ENCODE results near the gene CAMK2D. TPM values are rescaled to one million over a fixed set of nuclear protein-coding genes. Genes with fewer than 3 reads are reported as not detected.

The CAMK2D gene
- total RNA-seq, 1 donor from 2014 or later, result 31.7 TPM

- no peak overlapping the region for H3K27ac Mint-ChIP-seq
These were observed 314.5 kb downstream of the CAMK2D start for GRCh38 chr4:113447061-113447460.

GRCh38 chr4:113446019-113446418 is 315.5 kb downstream of the CAMK2D start:
- no peaks in the 10 kb centered on the region for H3K36me3 Mint-ChIP-seq
- H3K27me3 Mint-ChIP-seq (ENCODE audit: low read depth), result no peaks in the 10 kb centered on the region
- DNase-seq (ENCODE audit: low spot score in 2 of 2, unreplicated experiment in 2 of 2), result no peak
- no peak for TF ChIP-seq CTCF (IDR thresholded peaks at IDR 0.05; ENCODE audit: unreplicated experiment)
- no peak overlapping the region for H3K27ac Mint-ChIP-seq
- H3K4me3 Mint-ChIP-seq, result no peak overlapping the region
- no peaks in the 10 kb centered on the region for H3K9me3 Mint-ChIP-seq
- peaks cover 18% of the 10 kb centered on the region for H3K4me1 Mint-ChIP-seq

More at GRCh38 chr4:113447061-113447460, 314.5 kb downstream of the CAMK2D start:
- Mint-ChIP-seq H3K9me3 (no peaks in the 10 kb centered on the region), H3K4me1 (peaks cover 22% of the 10 kb centered on the region), H3K27me3 (ENCODE audit: low read depth) (no peaks in the 10 kb centered on the region), H3K4me3 (no peak overlapping the region), H3K36me3 (no peaks in the 10 kb centered on the region)
- no peak for TF ChIP-seq CTCF (IDR thresholded peaks at IDR 0.05; ENCODE audit: unreplicated experiment)
- no peak for DNase-seq (ENCODE audit: low spot score in 2 of 2, unreplicated experiment in 2 of 2)

GRCh38 chr4:113445286-113445685 is 316.3 kb downstream of the CAMK2D start:
- Mint-ChIP-seq H3K36me3 (no peaks in the 10 kb centered on the region), H3K4me1 (peaks cover 18% of the 10 kb centered on the region), H3K4me3 (no peak overlapping the region), H3K27ac (peak overlapping the region; percentile 8), H3K9me3 (no peaks in the 10 kb centered on the region), H3K27me3 (ENCODE audit: low read depth) (no peaks in the 10 kb centered on the region)
- DNase-seq (ENCODE audit: low spot score in 2 of 2, unreplicated experiment in 2 of 2), result no peak
- TF ChIP-seq CTCF (IDR thresholded peaks at IDR 0.05; ENCODE audit: unreplicated experiment), result no peak

- H3K4me3 Mint-ChIP-seq, result no peak overlapping the region
- no peak for DNase-seq (ENCODE audit: low spot score in 2 of 2, unreplicated experiment in 2 of 2)
- H3K9me3 Mint-ChIP-seq, result no peaks in the 10 kb centered on the region
- no peaks in the 10 kb centered on the region for H3K36me3 Mint-ChIP-seq
- peaks cover 18% of the 10 kb centered on the region for H3K4me1 Mint-ChIP-seq
- H3K27ac Mint-ChIP-seq, result no peak overlapping the region
- H3K27me3 Mint-ChIP-seq (ENCODE audit: low read depth), result no peaks in the 10 kb centered on the region
- TF ChIP-seq CTCF (IDR thresholded peaks at IDR 0.05; ENCODE audit: unreplicated experiment), result no peak
These were observed 317.2 kb downstream of the CAMK2D start for GRCh38 chr4:113444386-113444785.

GRCh38 chr4:113442826-113443225 is 318.7 kb downstream of the CAMK2D start:
- no peaks in the 10 kb centered on the region for H3K36me3 Mint-ChIP-seq
- H3K27ac Mint-ChIP-seq, result no peak overlapping the region
- no peaks in the 10 kb centered on the region for H3K9me3 Mint-ChIP-seq
- H3K27me3 Mint-ChIP-seq (ENCODE audit: low read depth), result no peaks in the 10 kb centered on the region
- TF ChIP-seq CTCF (IDR thresholded peaks at IDR 0.05; ENCODE audit: unreplicated experiment), result no peak
- DNase-seq (ENCODE audit: low spot score in 2 of 2, unreplicated experiment in 2 of 2), result no peak
- H3K4me1 Mint-ChIP-seq, result peaks cover 18% of the 10 kb centered on the region
- no peak overlapping the region for H3K4me3 Mint-ChIP-seq

- DNase-seq (ENCODE audit: low spot score in 2 of 2, unreplicated experiment in 2 of 2), result no peak
- Mint-ChIP-seq H3K27ac (no peak overlapping the region), H3K4me3 (no peak overlapping the region), H3K36me3 (no peaks in the 10 kb centered on the region), H3K9me3 (no peaks in the 10 kb centered on the region), H3K4me1 (peaks cover 16% of the 10 kb centered on the region), H3K27me3 (ENCODE audit: low read depth) (no peaks in the 10 kb centered on the region)
- no peak for TF ChIP-seq CTCF (IDR thresholded peaks at IDR 0.05; ENCODE audit: unreplicated experiment)
These were observed 321.2 kb downstream of the CAMK2D start for GRCh38 chr4:113440371-113440770.

Measured in mesothelial cell of epicardium (in vitro differentiated cells).